ENCODE results near the gene C6orf15.

Gene C6orf15

DNA sequence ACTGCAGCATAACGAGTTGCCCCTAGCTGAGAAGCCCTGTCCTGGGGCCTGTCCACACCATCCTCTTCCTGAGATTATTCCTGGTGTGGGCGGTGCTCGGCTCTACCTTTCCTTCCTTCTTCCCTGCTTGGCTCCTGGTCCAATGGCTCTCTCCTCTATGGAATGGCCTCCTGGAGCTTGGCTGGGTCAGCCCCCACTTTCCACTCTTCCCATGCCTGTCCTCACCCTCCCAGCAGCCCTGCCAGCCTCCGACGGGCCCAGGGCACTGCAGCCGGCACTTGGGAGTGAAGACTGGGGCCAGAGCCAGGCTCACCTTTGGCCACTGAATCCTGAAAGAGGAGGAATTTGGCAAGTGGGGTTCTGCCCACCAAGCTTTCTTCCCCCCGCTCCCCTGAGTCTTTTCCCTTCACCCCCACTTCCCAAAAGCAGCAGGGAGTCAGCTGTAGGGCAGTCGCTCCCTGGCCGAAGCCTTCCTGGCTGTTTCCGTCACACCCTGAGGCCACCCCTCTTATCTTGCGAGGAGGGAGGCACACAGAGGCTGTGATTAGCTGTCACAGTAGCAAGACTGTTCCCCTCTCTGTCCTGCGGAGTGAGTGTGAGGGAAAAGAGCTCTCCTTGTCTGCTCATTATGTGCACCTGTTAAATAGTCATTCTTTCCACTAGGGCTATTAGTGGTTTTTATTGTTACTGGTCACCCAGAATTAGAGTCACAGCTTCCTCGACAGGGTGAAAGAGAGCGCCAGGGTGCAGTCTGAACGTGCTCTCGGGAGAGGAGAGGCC, 14.2 kb upstream of the C6orf15 start:
- Histone ChIP-seq H3K27me3 (ENCODE audit: insufficient read depth, poor library complexity, severe bottlenecking) (peaks cover 5% of the 10 kb centered on the region), H3K27ac (replicated peaks) (no peak overlapping the region), H3K4me3 (replicated peaks; ENCODE audit: insufficient read depth, low read length) (no peak overlapping the region)
- no peak for DNase-seq (ENCODE audit: low read depth in 1 of 2, low spot score in 1 of 2)
- no peak for TF ChIP-seq GABPA (IDR thresholded peaks at IDR 0.05; ENCODE audit: low read depth)
- no peak for TF ChIP-seq POLR2AphosphoS5 (IDR thresholded peaks at IDR 0.05; ENCODE audit: low read depth)
- TF ChIP-seq, protein P1, sequence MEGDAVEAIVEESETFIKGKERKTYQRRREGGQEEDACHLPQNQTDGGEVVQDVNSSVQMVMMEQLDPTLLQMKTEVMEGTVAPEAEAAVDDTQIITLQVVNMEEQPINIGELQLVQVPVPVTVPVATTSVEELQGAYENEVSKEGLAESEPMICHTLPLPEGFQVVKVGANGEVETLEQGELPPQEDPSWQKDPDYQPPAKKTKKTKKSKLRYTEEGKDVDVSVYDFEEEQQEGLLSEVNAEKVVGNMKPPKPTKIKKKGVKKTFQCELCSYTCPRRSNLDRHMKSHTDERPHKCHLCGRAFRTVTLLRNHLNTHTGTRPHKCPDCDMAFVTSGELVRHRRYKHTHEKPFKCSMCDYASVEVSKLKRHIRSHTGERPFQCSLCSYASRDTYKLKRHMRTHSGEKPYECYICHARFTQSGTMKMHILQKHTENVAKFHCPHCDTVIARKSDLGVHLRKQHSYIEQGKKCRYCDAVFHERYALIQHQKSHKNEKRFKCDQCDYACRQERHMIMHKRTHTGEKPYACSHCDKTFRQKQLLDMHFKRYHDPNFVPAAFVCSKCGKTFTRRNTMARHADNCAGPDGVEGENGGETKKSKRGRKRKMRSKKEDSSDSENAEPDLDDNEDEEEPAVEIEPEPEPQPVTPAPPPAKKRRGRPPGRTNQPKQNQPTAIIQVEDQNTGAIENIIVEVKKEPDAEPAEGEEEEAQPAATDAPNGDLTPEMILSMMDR (IDR thresholded peaks at IDR 0.05; ENCODE audit: insufficient read depth, low read length): no peak
- TF ChIP-seq, protein P2, sequence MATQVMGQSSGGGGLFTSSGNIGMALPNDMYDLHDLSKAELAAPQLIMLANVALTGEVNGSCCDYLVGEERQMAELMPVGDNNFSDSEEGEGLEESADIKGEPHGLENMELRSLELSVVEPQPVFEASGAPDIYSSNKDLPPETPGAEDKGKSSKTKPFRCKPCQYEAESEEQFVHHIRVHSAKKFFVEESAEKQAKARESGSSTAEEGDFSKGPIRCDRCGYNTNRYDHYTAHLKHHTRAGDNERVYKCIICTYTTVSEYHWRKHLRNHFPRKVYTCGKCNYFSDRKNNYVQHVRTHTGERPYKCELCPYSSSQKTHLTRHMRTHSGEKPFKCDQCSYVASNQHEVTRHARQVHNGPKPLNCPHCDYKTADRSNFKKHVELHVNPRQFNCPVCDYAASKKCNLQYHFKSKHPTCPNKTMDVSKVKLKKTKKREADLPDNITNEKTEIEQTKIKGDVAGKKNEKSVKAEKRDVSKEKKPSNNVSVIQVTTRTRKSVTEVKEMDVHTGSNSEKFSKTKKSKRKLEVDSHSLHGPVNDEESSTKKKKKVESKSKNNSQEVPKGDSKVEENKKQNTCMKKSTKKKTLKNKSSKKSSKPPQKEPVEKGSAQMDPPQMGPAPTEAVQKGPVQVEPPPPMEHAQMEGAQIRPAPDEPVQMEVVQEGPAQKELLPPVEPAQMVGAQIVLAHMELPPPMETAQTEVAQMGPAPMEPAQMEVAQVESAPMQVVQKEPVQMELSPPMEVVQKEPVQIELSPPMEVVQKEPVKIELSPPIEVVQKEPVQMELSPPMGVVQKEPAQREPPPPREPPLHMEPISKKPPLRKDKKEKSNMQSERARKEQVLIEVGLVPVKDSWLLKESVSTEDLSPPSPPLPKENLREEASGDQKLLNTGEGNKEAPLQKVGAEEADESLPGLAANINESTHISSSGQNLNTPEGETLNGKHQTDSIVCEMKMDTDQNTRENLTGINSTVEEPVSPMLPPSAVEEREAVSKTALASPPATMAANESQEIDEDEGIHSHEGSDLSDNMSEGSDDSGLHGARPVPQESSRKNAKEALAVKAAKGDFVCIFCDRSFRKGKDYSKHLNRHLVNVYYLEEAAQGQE (IDR thresholded peaks at IDR 0.05; ENCODE audit: insufficient replicate concordance, low read depth): no peak

DNA sequence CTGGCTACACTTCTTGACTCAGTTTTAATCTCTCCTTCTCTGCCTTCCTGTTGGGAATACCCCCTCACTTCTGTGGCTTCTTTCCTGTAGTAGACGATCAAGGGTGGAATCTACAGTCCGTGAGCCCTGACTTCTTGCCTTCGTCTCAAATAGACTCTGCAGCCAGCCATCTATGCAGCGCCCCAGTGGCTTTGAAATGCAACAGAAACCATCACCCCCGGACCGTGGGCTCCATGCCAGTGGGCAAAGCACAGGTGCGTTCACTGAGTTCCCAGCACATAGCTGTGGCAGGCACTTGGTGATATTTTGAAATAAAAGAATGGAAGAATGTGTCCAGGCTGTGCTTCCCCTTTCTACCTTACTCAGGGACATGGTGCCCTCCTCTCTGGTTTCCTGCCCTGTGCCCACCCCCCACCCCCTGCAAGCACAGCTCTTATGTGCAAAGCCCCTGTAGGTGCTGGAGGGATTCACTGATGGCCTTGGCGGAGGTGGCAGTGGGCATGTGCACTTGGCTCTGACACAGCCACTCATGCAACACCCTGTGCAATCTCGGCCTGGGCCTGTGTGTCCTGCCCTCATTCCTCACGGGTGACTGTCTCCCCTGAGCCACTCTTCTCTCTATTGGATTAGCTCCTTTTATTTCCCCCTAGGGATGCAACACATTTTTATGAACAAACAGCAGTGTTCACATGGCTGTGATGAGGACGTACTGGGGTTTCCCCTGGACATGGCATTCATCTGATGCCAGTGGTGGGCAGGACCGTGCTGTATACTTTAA, 13.4 kb upstream of the C6orf15 start:
- H3K27me3 ChIP-seq (ENCODE audit: insufficient read depth, poor library complexity, severe bottlenecking): peaks cover 5% of the 10 kb centered on the region
- no peak for DNase-seq (ENCODE audit: low read depth in 1 of 2, low spot score in 1 of 2)
- no peak overlapping the region for H3K4me3 ChIP-seq (replicated peaks; ENCODE audit: insufficient read depth, low read length)
- H3K27ac ChIP-seq (replicated peaks): no peak overlapping the region
- TF ChIP-seq, protein P1 (IDR thresholded peaks at IDR 0.05; ENCODE audit: insufficient read depth, low read length): no peak
- TF ChIP-seq POLR2AphosphoS5 (IDR thresholded peaks at IDR 0.05; ENCODE audit: low read depth) (no peak), SPI1 (IDR thresholded peaks at IDR 0.05; ENCODE audit: borderline replicate concordance, low read depth) (no peak), GABPA (IDR thresholded peaks at IDR 0.05; ENCODE audit: low read depth) (no peak)
- TF ChIP-seq, protein P2 (IDR thresholded peaks at IDR 0.05; ENCODE audit: insufficient replicate concordance, low read depth): no peak

DNA sequence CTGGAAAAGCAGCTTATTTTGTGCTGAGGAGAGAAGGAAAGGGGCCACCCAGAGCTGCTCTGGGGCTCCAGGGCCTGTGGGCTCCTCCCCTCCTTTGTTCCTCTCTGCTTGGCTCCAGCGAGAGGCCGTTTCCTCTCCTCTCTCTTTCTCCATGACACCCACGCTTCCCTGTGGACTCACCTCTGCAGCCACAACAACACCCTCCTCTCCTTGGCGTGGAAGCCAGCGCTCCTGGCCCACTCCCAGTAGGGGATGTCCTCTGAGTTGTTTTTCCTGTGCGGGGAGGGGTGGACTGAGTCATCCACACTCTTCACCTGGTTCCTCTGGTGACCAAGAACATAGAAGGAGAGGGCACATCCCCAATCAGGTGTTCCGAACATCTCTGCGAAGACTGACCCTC, 12.8 kb upstream of the C6orf15 start:
- Histone ChIP-seq H3K4me3 (replicated peaks; ENCODE audit: insufficient read depth, low read length) (no peak overlapping the region), H3K27ac (replicated peaks) (no peak overlapping the region), H3K27me3 (ENCODE audit: insufficient read depth, poor library complexity, severe bottlenecking) (peaks cover 5% of the 10 kb centered on the region)
- no peak for TF ChIP-seq SPI1 (IDR thresholded peaks at IDR 0.05; ENCODE audit: borderline replicate concordance, low read depth)
- TF ChIP-seq, protein P1 (IDR thresholded peaks at IDR 0.05; ENCODE audit: insufficient read depth, low read length): no peak
- no peak for TF ChIP-seq GABPA (IDR thresholded peaks at IDR 0.05; ENCODE audit: low read depth)
- no peak for TF ChIP-seq POLR2AphosphoS5 (IDR thresholded peaks at IDR 0.05; ENCODE audit: low read depth)
- TF ChIP-seq, protein P2 (IDR thresholded peaks at IDR 0.05; ENCODE audit: insufficient replicate concordance, low read depth): no peak
- DNase-seq (ENCODE audit: low read depth in 1 of 2, low spot score in 1 of 2): no peak

All from HL-60 (cell line).